Limb (tissue), 2 donors: ENCODE data around the gene CFDP1.
A peak's percentile ranks its signal among the peaks of the same experiment; 100 is the strongest.

Experiments
- DNase-seq, 2 donors: peaks; one replicate each; pipeline ENCODE4 v3.0.0-alpha.2; 2016; ENCODE audit errors: extremely low spot score in 2 of 2

Gene CFDP1

DNA sequence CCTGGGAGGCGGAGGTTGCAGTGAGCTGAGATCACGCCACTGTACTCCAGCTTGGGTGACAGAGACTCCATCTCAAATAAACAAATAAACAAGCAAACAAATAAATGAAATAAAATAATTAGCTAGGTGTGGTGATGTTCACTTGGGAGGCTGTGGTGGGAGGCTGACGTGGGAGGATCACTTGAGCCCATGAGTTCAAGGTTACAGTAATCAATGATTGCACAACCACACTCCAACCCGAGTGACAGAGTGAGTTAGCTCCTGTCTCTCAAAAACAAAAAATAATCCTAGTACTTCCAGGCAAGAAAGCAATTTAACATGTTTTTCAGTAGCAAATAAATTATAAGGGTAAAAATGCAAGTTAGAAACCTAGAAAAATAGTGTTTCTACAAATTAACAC lies 26.4 kb downstream of the CFDP1 start:
- no peak for DNase-seq

DNA sequence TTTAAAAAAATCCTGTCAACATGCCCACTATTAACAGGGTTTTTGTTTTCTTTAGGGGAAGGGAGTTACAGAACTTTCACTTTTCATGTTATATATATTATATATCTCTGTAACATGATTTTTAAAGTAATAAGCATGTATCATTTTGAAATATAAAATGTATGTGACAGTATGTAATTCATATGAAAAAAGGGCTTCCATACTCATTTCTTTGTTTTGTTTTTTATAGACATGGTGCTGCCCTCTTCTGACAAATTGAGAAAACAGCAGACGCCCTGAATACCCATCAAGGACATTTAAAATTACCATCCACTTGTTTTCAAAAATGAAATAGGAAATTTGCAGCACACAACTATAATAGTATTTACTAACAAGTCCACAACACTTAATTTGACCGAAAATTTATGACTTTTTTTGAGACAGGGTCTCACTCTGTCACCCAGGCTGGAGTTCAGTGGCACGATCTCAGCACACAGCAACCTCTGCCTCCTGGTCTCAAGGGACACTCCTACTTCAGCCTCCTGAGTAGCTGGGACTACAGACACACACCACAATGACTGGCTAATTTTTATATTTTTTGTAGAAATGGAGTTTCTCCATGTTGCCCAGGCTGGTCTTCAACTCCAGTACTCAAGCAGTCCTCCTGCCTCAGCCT lies 30.4 kb downstream of the CFDP1 start:
- peak in 1 of 2 donors; percentile 56 for DNase-seq

DNA sequence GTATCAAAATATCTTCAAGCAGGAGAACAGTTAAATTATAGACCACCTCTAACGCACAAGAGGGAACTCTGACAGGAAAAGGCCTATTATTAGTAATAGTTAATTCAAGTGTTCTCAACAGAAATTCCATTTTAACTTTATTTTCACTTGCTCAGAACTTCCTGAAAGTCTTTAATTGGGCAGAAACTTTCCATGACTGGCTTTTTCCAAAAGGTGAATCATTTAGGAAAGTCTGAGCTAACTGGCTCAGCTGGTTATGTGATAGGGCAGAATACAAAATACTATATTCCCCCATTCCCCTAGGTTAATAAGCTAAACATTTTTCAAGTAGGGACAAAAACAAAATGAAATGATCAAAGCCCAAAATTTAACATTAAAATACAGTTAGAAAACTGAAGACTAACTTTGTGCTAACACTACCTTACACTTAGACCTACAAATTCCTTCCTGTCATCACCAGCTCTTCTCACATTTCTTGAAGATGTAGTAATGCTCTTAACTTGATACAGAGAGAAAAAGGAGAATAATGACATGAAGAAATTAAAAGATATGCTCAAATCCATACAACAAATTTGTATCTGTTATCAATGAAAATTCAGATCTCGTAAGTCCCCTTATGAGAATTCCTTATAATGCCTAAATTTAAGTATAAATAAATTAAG lies 31.0 kb downstream of the CFDP1 start:
- no peak for DNase-seq

DNA sequence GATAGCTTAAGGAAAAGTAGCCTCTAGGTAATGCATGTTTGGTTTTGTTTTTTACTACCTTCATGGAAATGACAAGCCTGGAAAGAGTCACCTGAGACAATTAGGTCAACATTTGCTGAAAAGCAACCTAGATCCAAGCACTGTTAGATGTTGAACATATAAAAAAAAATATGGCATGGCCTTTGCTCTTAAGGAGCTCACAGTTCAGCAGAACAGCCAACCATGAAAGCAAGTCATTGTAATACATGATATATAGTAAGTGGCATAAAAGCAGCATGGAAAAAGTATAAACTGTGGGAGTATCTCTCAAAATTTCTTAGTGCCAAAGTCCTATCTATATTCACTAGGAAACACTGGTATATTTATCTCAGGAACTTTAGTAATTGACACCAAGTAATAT lies 31.6 kb downstream of the CFDP1 start:
- no peak for DNase-seq

DNA sequence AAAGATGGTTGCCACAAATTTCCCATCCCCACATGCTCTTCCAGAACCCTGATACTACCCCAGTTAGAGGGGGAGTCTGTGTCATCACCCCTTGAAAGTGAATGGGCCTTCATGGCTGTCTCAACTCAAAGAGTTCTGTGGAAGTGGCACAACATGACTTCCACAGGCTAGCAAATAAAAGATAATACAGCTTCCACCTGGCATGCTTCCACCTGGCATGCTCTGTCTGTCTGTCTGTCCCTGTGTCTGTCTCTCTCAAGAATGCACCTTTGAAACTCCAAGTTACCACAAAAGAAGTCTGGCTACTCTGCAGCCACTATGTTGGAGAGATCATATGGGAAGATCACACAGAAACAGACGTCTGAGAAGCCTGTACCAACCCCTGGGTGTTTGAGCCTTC lies 35.0 kb downstream of the CFDP1 start:
- DNase-seq, result no peak

DNA sequence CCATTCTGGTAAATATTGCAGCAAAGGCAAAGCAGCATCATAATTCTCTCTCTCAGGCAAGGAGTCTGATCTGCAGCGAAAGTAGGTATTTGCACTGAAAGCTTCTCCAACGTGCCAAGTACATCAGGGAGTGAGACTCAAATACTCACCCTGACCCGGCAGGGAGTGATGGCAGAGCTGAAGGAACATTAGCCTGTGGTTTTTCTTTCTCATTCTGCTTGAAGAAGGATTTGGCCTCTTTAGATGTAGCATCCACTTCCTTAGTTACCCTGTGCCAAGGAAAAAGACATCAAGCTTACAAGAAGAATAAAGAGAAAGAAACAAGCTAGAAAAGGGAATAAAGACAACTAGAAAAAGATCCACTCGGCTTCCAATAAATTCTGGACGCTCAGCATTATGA lies 38.4 kb downstream of the CFDP1 start:
- no peak for DNase-seq

DNA sequence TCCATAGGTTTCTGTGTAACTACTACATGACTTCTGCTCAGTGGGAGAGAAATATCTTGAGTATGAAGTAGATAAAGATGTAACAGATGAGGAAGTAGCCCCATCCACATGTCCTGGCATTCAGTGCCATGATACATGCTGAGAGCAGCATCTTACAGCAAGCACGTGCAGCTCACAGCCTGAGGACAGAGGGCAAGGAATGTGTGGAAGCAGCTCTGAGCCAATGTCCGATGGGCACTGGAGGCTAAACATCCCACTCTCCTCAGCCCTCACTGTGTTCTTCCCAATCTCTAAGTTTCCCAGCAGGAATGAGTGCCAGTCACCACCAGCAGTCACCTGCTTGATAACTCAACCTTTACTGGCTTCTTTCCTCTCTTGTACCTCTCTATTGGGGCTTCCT lies 40.4 kb downstream of the CFDP1 start:
- DNase-seq, result no peak

DNA sequence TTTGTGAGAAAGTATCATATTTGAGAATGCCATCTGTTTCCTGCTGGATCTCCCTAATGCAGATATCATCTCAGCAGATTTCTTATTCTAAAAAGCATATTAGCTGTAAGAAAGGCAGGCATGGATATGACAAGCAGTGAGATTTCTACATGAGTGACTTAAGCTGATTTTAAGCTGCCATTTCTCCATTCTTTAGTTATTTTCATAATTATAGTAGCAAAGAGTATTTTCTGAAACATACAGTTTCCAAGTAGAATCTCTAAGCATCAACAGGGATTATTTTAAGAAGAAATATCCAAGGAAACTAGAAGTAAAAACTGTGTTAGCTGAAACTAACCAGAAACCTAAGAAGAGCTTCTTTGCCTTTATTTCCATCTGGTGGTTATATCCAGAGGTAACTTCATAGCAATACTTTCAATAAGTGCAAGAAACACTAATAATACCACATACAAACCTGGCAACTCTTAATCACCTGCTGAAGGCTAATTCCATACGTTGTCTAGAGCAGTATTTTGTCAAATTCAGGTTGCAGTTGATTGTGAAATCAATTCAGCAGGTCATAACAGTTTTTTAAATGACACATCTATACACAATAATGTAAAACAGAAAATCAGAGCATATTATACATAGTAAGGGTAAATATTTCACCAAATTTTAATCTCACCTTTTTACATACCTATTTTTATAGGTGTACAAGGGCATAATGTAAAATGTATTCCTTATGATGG lies 42.2 kb downstream of the CFDP1 start:
- DNase-seq, result no peak

DNA sequence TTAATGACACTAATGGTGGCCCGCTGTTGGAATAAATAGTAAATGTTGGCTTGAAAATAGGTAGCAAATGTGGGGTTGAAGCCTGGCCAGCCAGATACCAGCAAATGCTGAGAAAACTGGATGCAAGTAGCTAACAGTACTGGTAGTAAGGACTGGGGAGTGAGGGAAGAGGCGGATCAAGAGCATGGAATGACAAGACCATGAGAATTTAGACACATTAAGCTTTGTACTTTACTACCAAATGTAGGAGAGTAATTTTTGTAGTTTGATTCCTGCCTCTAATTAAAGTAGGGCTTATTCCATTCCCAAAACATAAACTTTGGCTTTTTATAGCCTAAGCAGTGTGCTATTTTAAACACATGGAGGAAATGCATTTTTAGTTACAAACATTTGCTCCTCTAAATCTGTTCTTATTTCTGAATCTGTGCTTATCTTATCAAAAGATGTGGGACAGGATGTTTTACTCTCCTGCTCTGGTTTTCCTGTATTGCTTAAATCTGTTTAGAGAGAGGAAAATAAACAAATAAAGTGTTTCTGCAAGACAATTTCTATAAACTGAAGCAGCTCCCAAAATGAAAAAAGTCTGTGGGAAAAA lies 44.1 kb downstream of the CFDP1 start:
- no peak for DNase-seq

DNA sequence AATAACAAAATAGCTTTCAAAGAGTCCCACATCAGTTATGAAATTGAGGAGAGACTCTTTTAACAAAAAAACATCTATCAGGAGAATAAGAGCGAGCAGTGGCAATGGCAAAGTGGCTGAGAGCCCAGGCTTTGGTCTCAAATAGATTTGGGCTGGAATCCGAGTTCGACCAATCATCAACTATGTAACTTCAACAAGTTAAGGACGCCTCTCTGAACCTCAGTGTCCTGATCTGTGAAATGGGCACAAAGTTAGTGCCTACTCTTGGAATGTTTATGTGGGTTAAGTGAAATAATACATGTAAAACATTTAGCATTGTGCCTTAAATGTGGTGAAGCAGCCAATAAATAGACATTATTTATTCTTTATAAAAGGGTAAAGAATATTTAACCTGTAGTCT lies 45.4 kb downstream of the CFDP1 start:
- no peak for DNase-seq

DNA sequence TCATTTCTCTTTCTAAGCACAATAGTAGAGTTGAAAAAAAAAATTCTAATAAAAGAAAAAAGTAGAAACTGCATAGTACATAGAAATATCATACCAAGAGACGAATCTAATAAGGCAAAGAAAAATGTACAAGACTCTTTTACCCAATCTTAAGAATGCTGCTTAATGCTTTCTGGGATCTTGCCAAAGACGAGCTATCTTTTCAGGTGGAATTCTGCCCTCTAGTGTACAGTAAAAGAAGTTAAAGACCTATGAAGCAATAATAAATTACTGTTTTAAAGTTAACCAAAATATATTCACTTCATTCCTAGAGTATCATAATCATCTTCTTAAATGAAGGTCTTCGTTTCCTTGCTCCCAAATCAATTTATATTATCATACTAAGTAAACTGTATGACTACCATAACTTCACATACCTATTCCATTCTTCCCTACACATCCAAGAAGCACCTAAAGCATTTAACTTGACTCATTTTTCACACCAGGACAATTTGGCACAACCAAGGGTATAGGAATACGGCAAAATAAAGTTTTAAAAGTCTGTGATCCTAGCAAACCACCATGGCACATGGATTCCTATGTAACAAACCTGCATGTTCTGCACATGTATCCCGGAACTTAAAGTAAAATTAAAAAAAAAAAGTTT lies 47.7 kb downstream of the CFDP1 start:
- DNase-seq, result peak in 1 of 2 donors; percentile 88

DNA sequence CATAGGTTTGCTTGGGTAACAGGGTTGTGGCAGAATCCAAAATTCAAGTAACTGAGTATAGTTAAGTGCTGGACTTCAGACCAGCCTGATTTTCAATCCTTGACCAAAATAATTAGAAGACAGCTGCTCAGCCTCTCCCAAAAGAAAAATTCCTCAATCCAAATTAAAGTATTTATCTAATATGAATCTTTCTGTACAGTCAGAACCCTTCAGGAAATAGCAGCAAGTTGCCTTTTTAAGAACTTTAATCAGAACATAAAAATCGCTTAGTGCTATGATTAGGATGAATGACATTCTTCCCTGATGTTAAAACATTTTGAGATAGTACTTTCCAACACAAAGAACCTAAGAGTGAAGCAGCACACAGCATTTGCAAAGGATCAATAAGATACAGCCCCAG lies 50.2 kb downstream of the CFDP1 start:
- no peak for DNase-seq

DNA sequence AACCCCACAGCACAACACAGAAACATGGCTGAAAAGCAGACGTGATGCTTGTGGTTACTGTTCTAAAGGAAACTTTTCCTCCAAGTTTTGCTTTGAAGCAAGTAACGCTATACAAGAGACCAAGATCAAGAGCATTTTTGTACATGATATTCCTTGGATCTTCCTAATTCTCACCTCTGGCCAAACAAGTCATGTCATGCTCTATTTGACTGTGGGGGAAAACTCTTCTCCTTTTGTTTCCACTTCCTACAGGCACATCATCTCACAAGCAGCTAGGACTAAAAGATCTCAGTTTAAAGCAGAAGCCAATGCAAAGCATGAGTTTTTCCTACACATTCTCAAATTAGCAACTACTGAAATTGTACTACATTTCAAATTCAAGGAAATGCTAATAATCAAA lies 50.7 kb downstream of the CFDP1 start:
- DNase-seq, result no peak

DNA sequence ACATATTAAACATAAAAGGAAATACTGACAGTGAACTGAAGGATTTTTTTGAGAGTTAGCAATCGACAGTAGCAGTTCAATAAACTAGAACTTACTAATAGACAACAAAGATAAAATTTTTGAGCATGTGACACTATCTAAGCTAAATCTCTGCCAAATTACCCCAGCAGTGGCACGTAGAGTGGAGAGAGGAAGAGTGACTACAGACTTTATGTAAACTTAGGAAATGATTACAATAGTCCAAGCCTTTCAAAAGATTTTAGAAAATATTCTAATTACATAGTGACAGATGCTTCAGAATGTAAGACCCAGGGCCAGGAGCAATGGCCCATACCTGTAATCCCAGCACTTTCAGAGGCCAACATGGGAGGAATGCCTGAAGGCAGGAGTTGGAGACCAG lies 52.4 kb downstream of the CFDP1 start:
- no peak for DNase-seq

DNA sequence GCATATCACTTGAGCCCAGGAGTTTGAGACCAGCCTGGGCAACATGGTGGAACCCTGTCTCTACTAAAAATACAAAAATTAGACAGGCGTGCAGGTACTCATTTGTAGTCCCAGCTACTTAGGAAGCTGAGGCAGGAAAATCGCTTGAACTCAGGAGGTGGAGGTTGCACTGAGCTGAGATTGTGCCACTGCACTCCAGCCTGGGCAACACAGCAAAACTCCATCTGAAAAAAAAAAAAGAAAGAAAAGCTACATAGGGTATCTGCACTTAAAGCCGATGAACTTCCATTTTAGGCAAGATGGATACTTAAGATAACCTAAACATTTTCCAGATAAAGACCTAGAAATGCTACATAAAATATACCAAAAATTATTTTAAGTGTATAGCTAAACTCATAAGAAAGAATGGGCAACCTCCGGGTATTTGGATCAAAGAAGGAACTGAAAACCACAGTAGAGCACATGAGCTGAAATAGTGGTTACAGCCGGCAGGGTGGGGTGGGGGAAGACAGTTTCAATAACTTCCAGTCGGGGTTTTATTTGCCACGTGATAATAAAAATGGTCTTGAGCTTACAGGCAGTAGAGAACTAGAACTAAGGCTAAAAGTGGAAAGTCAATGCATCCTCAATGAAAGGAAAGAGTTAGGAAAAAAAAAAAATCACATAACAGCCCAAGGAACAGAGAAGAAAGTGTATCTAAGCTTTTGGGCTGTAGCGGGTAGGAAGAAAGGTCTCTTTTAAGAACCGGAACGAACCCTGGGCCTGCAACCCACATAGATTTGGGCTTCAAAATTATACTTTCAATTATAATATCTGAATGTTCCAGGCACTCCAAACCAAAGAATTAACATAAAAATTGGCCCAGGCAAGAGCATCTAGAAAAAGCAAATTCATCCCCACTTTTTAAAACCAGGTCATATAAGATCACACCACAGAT lies 53.1 kb downstream of the CFDP1 start:
- DNase-seq, result no peak

DNA sequence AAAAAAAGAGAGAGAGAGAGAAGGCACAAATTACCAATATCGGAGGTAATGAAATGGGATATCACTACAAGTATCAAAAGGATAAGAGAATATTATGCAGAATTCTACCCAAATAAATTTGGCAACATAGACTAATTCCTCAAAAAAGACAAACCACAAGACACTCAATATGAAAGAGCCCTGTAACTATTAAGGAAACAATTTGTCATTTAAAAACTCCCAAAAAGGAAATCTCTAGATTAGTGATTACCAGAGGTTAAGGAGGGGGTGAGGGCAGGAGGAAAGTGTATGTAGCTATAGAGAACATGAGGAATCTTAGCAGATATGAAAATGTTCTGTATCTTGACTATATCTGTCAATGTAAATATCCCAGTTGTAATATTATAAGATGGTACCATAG lies 54.0 kb downstream of the CFDP1 start:
- DNase-seq, result no peak

DNA sequence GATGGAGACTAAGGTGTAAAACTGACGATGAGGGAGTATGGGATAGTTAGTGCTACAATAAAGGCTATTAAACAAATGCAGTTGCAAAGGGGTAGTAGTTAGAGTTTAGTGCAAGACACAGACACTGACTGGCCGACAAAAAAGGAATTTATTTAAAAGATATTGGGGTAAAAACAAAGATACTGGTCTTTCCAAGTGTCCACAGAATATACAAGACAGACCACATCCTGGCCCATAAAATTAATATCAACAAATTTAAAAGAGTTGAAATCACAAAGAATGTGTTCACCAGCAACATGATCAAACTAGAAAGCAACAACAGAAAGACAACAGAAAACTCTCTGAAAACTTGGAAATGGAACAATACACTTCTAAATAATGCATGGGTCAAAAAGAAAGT lies 54.7 kb downstream of the CFDP1 start:
- DNase-seq, result no peak

DNA sequence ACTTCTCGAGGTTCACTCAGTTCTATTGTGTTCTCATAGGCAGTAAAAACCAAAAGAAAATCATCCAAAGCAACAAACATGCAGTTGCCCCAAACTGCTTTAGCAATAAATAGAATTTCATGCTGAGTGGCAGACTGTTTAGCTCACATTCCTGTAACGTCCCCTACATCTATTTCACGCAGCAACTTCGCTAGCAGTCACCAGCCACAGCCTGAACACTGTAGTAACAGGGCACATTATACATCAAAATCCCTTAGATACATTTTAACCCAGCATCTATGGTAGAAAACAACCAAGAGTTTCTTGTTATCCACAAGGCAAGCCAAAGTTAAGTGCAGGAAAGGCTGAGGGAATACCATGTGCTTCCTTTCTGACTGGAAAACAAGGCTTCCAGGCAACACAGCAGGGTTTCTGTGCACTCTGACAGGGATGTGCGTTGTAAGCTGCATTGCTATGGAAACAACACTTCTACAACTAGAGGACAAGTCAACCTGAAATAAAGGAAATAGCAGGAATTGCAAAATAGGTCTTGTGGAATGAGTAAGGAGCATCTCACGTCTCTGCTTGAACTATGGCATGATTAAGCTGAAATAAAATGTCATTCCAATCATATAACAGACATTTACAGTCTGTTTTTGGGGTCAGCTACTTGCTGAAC lies 55.4 kb downstream of the CFDP1 start:
- DNase-seq, result peak in 1 of 2 donors; percentile 49

DNA sequence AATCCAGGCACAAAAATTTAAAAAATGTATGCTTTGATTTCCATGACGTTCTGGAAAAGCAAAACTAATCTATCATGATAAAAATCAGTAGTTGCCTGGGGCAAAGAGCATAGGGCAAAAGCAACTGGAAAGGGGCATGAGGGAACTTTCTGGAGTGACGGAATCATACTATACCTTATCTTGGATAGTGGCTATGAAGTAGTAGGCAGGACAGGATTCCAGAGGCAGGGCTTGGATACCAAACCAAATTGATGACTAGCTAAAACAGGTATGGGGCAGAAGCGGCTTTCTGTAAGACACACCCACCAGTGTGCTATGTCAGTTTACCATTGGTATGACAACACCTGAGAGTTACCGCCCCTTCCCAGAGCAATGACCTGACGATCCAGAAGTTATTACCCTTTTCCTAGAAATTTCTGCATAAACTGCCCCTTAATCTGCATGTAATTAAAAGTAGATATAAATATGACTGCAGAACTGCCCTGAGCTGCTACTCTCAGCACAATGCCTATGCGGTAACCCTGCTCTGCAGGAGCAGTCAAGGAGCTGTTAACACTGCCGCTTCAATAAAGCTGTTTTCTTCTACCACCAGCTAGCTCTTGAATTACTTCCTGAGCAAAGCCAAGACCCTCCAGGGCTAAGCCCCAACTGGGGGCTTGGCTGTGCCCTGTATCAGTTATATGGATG lies 56.7 kb downstream of the CFDP1 start:
- no peak for DNase-seq

DNA sequence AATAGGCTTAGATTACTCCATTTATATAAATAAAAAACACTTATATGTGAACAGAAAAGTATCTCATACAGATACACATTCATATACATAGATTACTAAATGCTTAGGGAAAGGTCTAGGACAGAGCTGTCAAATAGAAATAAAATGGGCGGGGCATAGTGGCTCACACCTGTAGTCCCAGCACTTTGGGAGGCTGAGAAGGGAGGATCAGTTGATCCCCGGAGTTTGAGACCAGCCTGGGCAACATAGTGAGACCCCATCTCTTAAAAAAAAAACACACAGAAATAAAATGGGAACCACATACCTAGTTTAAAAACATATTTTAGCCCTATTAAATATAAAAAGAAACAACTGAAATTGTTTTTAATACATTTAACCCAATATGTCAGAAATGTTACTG lies 58.9 kb downstream of the CFDP1 start:
- DNase-seq, result no peak
